K562 (cell line): ENCODE data around the gene OR2A12.

Source experiments
- ATF3 ChIP-seq, 2 experiments: fragments of 450-650 bp in 1 of 2; sonication (generic) in 1 of 2; formaldehyde crosslinking in 1 of 2; IDR thresholded peaks in 1 of 2; conservative IDR thresholded peaks in 1 of 2; 2 replicates each; pipeline versions ENCODE4 v1.6.1 to v1.8.1; 2016 to 2023; ENCODE audit warnings: mild to moderate bottlenecking in 2 of 2, moderate library complexity in 2 of 2, inconsistent platforms in 1 of 2, missing genetic modification reagents in 1 of 2
- BACH1 ChIP-seq: fragments of 200-800 bp; sonication (Bioruptor generic); IDR thresholded peaks from 2 replicates; pipeline ENCODE4 v1.6.1; 2016; ENCODE audit warnings: missing genetic modification characterization, missing compliant biosample characterization
- CTCF ChIP-seq, 3 experiments: IDR thresholded peaks in 2 of 3; conservative IDR thresholded peaks in 1 of 3; 2 replicates each; pipeline ENCODE4 v1.5.1; 2011 to 2012; ENCODE audit warnings: low read length in 3 of 3, mild to moderate bottlenecking in 3 of 3, control low read depth in 2 of 3, improper control_type of control experiment in 1 of 3, inconsistent platforms in 1 of 3, low read depth in 1 of 3, mixed read lengths in 1 of 3, moderate library complexity in 1 of 3; ENCODE audit not compliant: insufficient read depth in 2 of 3
- E2F5 ChIP-seq: sonication (generic); formaldehyde crosslinking; IDR thresholded peaks from 2 replicates; pipeline ENCODE4 v1.8.0; 2022; ENCODE audit warnings: mild to moderate bottlenecking, missing genetic modification reagents
- EZH2 ChIP-seq: IDR thresholded peaks from 2 replicates; pipeline ENCODE4 v1.6.1; 2012; ENCODE audit warnings: low read depth, mild to moderate bottlenecking, inconsistent platforms, low read length, borderline replicate concordance
- TEAD1 ChIP-seq, 2 experiments: fragments of 450-650 bp in 1 of 2; sonication (generic) in 1 of 2; formaldehyde crosslinking; IDR thresholded peaks; 2 replicates each; pipeline versions ENCODE4 v1.4.0 to v1.8.0; 2020 to 2022; ENCODE audit warnings: mild to moderate bottlenecking in 2 of 2, missing genetic modification reagents in 1 of 2

DNA sequence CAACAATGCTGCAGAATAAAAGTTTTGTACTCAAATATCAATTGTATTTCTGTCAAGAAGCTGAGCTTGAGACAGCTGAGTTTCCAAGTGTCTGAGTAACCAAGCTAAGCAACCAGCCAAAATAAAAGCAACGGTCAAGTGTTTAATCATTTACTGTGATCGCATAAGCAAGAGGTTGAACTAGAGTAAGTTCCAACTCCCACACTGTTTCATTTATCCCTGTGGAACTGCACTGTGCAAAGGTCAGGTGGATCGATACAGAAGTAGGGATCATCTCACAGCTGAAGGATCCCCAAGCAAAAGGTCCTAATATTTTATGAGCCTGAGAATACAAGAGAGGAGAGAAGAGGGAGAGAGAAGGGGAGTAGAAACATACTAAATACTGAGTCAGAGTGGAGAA, 58.3 kb downstream of the OR2A12 start:
- TF ChIP-seq ATF3 (IDR thresholded peaks at IDR 0.05) (no peak), ATF3 (CRISPR knock-in tag; conservative IDR thresholded peaks at IDR 0.05) (no peak), CTCF (IDR thresholded peaks at IDR 0.05 in 2 of 3, conservative IDR thresholded peaks at IDR 0.05 in 1 of 3; ENCODE audit: insufficient read depth in 2 of 3, low read depth in 1 of 3, low read length in 3 of 3) (no peak), BACH1 (no peak), EZH2 (no peak), TEAD1 (CRISPR knock-in tag; IDR thresholded peaks at IDR 0.05) (no peak), E2F5 (CRISPR knock-in tag) (no peak)
